ENCODE measurements around the gene COPB1. TPM values are rescaled to one million over a fixed set of nuclear protein-coding genes. Genes with fewer than 3 reads are reported as not detected.

Gene COPB1, protein sequence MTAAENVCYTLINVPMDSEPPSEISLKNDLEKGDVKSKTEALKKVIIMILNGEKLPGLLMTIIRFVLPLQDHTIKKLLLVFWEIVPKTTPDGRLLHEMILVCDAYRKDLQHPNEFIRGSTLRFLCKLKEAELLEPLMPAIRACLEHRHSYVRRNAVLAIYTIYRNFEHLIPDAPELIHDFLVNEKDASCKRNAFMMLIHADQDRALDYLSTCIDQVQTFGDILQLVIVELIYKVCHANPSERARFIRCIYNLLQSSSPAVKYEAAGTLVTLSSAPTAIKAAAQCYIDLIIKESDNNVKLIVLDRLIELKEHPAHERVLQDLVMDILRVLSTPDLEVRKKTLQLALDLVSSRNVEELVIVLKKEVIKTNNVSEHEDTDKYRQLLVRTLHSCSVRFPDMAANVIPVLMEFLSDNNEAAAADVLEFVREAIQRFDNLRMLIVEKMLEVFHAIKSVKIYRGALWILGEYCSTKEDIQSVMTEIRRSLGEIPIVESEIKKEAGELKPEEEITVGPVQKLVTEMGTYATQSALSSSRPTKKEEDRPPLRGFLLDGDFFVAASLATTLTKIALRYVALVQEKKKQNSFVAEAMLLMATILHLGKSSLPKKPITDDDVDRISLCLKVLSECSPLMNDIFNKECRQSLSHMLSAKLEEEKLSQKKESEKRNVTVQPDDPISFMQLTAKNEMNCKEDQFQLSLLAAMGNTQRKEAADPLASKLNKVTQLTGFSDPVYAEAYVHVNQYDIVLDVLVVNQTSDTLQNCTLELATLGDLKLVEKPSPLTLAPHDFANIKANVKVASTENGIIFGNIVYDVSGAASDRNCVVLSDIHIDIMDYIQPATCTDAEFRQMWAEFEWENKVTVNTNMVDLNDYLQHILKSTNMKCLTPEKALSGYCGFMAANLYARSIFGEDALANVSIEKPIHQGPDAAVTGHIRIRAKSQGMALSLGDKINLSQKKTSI
- total RNA-seq, result 10 to 100 TPM; 71.0 to 88.5 (median 84.0) TPM

GRCh38 chr11:14499560-14500180 is at the start of gene COPB1:
TSS of gene COPB1 (minus strand) at chr11:14499811. CDS start at chr11:14498928, 883 bp downstream.
- Histone ChIP-seq H3K27ac (peak within 1 kb of the TSS; percentile 79 to 95 (median 91)), H3K4me1 (peaks cover 0 to 50% (median 5%) of the 10 kb centered on the region in 4 donors), H3K9me3 (no peaks in the 10 kb centered on the region), H3K36me3 (peaks cover 0 to 44% (median 0%) of the 10 kb centered on the region in 3 donors), H3K4me3 (peak within 1 kb of the TSS; percentile 82 to 94 (median 86)), H3K27me3 (no peaks in the 10 kb centered on the region)
- TF ChIP-seq POLR2A (IDR thresholded peaks at IDR 0.05) (peak; percentile 70 to 85), CTCF (IDR thresholded peaks at IDR 0.05) (no peak), EP300 (IDR thresholded peaks at IDR 0.05) (peak; percentile 48 to 97)
- 0% methylated on average over 33 of the region's 37 CpGs for WGBS, 2 donors
- peak; percentile 83 to 91 for DNase-seq (ENCODE audit: low spot score in 2 of 2)

DNA sequence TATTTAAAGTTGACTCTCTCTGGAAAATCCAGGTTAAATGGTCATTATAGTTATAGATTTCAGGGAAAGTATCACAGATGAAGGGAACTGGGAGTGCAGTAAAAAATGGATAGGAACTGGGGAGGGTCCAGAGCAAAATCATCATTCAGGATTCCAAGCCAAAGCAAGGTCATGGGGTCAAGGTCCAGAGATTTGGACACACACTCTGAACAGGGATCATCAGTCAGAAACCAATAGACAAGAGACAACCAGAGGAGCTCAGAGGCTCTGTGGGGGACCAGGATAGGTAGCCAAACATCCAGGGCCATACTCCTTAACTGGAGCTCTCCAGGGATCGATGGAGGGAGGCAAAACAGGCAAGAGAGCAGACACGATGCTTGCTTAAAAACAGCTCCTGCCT is 47.8 kb upstream of the COPB1 start:
- Histone ChIP-seq H3K27me3 (no peaks in the 10 kb centered on the region), H3K36me3 (no peaks in the 10 kb centered on the region), H3K4me3 (no peak overlapping the region), H3K4me1 (no peaks in the 10 kb centered on the region), H3K27ac (no peak overlapping the region), H3K9me3 (no peaks in the 10 kb centered on the region)
- TF ChIP-seq CTCF (IDR thresholded peaks at IDR 0.05) (no peak), EP300 (IDR thresholded peaks at IDR 0.05) (no peak), POLR2A (IDR thresholded peaks at IDR 0.05) (no peak)
- DNase-seq (ENCODE audit: low spot score in 2 of 2), result no peak
- 60 to 73% methylated on average over 2 of the region's 2 CpGs for WGBS, 2 donors

- no peak overlapping the region for H3K4me3 ChIP-seq
- no peaks in the 10 kb centered on the region for H3K9me3 ChIP-seq
- H3K27me3 ChIP-seq, result no peaks in the 10 kb centered on the region
- H3K36me3 ChIP-seq, result no peaks in the 10 kb centered on the region
- TF ChIP-seq CTCF (IDR thresholded peaks at IDR 0.05) (no peak), EP300 (IDR thresholded peaks at IDR 0.05) (no peak), POLR2A (IDR thresholded peaks at IDR 0.05) (no peak)
- no peak overlapping the region for H3K27ac ChIP-seq
- H3K4me1 ChIP-seq, result no peaks in the 10 kb centered on the region
- DNase-seq (ENCODE audit: low spot score in 2 of 2), result no peak
Measured at GRCh38 chr11:14546672-14547071, 47.1 kb upstream of the COPB1 start.

DNA sequence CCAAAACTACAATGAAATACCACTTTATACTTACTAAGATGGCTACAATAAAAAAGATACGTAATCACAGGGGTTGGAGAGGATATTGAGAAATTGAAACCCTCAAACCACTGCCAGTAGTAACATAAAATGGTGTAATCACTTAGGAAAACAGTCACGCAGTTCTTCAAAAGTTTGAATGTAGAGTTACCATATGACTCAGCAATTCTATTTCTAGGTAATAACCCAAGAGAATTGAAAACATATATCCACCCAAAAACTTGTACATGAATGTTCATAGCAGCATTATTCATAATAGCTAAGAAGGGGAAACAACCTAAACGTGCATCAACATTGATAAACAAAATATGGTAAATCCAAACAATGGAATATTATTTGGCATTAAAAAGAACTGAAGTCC is 45.0 kb upstream of the COPB1 start:
- Histone ChIP-seq H3K4me3 (no peak overlapping the region), H3K4me1 (peaks cover 0 to 9% (median 2%) of the 10 kb centered on the region in 4 donors), H3K27ac (no peak overlapping the region), H3K9me3 (no peaks in the 10 kb centered on the region), H3K36me3 (no peaks in the 10 kb centered on the region), H3K27me3 (no peaks in the 10 kb centered on the region)
- DNase-seq (ENCODE audit: low spot score in 2 of 2), result no peak
- WGBS, 2 donors, result 64 to 67% methylated on average over 3 of the region's 3 CpGs
- TF ChIP-seq CTCF (IDR thresholded peaks at IDR 0.05) (no peak), EP300 (IDR thresholded peaks at IDR 0.05) (peak in 1 of 2 donors; percentile 62)
